GM10847 (cell line): ENCODE measurements around the gene IP6K1.

ENCODE experiments used
- POLR2A ChIP-seq: IDR thresholded peaks from 2 replicates; pipeline ENCODE4 v1.6.1; 2011; ENCODE audit not compliant: insufficient read length; ENCODE audit errors: extremely low read depth

Gene IP6K1

GRCh38 chr3:49801160-49801559 is 14.8 kb upstream of the IP6K1 start:
- no peak for TF ChIP-seq POLR2A

DNA sequence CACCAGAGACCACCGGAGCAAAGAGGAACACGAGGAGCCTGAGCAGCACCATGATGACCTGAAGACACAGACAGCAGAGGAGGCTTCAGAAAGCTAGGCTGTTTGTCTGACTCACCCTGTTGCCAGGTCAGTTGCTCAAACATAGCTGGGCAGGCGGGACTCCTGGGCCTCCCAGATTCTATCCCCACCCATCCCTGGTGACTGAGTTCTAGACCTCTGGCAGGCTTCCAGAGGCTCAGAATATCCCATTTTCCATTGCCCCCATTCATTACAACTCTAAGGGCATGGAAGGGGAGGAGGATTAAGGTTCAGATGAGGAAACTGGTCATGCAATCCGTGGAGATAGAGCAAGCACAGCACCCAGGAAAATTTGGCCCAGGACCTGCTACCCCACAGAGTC is 13.4 kb upstream of the IP6K1 start, which contains the start of gene CDHR4:
Gene CDHR4, minus strand, starts transcription at position 113 of the 400 bp plus-strand sequence. Its CDS starts 61 bp downstream, at position 52.
- no peak for TF ChIP-seq POLR2A

GRCh38 chr3:49799105-49799504 is 12.8 kb upstream of the IP6K1 start:
- no peak for TF ChIP-seq POLR2A

- no peak for TF ChIP-seq POLR2A
Measured at GRCh38 chr3:49794926-49795905, 8.9 kb upstream of the IP6K1 start.

DNA sequence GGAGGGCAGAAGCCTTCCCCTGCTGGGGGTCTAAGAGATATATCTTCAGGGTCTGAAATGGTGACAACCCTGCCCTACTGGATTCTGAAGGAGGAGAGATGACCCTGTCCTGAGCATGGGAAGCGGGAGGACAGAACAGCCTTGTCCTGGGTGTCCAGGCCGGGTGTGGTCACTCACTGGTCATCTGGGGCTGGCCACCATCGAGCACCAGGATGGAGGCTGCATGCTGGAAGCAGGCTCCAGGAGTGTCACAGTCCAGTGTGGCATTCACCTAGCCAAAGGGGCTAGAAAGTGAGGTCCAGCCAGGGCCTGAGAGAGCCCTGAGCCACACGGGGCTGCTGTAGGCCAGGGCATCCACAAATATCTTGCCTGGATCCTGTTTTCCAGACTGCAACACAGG is 8.1 kb upstream of the IP6K1 start:
- TF ChIP-seq POLR2A = no peak

- TF ChIP-seq POLR2A = no peak
Measured at GRCh38 chr3:49793486-49794085, 7.2 kb upstream of the IP6K1 start.

DNA sequence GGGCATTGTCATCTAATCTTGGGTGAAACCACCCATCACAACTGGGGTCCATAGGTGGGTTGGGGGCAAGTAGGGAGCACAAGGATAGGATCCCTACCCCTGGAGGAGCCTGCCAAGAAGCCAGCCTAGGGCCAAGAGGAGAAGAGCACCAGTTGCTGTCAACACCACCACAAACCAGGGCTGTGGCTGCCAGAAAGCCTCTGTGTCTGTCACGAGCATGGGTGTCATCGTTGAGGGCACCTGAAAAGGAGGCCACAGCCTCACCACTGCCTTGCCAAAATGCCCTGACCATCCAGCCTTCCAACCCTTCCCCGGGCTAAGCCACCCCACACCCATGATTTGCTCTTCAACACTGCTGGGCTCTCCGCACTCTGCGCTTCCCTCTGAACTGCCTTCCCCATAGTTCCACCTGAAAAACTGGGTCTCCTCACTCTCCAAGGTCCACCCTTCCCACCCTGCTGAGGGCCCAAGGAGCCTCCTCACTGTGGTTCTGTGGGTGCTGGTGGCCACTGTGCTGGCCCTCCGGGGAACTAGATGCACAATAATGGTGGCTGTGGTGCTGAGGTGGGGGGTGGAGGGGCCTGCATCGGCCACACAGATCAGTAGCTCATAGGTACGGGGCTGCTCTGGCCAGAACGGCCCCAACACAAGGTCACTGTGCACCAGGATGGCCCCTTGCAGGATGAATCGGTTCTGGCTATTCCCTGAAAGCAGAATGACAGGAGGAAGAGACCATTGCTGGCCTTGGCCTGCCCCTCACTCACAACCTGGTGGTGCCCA is 6.2 kb upstream of the IP6K1 start:
- no peak for TF ChIP-seq POLR2A

DNA sequence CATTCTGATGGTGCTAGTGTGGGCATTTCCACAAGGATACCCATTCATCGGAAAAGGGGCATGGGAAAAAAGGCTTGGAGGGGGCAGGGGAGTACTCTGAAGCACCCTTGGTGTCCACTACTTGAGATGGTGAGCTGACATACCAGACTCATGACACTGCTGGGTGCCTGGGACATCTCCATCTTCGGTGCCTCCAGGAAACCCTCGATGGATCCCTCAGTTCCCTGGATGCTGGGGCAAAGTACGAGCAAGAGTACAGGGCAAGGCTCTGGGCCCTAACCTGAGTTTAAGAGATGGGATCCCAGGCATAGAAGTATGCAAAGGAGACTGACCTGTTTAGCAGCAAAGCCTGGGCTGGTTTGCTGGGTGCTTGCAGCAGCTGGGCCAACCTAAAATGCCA is 5.2 kb upstream of the IP6K1 start:
- TF ChIP-seq POLR2A = no peak

DNA sequence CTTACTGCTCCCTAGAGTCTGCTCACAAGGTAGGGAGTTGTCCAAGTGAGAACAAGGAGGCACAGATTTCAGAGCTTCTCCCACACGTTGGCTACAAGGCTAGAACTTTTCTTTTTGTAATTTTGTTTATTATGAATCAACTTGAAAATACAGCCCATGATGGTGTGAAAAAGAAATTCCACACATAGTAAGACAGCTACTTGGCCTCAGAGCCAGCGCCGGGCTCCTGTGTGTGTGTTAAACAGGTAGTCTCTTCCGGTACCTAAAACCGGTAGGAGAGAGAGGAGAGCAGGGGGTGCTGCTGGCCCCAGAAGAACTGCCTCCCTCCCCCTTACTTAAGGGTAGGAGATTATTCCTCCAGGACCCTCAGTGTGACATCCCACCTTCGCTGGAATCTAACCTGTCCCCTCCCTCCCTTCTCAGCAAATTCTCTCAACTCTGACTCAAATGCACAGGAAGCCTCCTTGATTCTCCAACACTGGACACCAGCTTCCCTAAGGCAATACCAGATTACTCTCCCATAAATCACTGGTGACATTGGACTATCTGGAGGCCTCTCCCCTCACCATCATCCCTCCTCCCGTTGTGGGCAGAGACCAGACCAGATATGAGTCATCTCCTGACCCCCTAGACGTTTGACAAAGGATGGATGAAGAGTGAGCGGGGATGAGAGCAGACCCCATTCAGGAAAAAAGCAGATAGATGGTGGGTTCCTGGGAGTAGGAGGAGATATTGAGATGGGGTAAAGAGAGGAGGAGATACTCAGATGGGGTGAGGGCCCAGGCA is 4.5 kb upstream of the IP6K1 start:
- TF ChIP-seq POLR2A = no peak

GRCh38 chr3:49788056-49788455 is 1.7 kb upstream of the IP6K1 start:
- no peak for TF ChIP-seq POLR2A

GRCh38 chr3:49787536-49787935 is 1.2 kb upstream of the IP6K1 start:
- TF ChIP-seq POLR2A = no peak

GRCh38 chr3:49787182-49787464 is 781 bp upstream of the IP6K1 start:
- no peak for TF ChIP-seq POLR2A

- TF ChIP-seq POLR2A = no peak
Measured at GRCh38 chr3:49785565-49786356, 581 bp downstream of the IP6K1 start.

- no peak for TF ChIP-seq POLR2A
Measured at GRCh38 chr3:49781415-49782199, 4.7 kb downstream of the IP6K1 start.
